UCSD-AML1 (cell line): ENCODE results near the gene PGAP3.
"Not testable (repeated sequence)": the region's sequence is repeated elsewhere in the genome, so short reads cannot be mapped to it uniquely, and the experiment has no call there.

Experiments used
- DNase-seq: peaks from one replicate; lab custom pipeline; 2025; ENCODE audit not compliant: unreplicated experiment; lab: John Stamatoyannopoulos, UW

Gene PGAP3, protein sequence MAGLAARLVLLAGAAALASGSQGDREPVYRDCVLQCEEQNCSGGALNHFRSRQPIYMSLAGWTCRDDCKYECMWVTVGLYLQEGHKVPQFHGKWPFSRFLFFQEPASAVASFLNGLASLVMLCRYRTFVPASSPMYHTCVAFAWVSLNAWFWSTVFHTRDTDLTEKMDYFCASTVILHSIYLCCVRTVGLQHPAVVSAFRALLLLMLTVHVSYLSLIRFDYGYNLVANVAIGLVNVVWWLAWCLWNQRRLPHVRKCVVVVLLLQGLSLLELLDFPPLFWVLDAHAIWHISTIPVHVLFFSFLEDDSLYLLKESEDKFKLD

DNA sequence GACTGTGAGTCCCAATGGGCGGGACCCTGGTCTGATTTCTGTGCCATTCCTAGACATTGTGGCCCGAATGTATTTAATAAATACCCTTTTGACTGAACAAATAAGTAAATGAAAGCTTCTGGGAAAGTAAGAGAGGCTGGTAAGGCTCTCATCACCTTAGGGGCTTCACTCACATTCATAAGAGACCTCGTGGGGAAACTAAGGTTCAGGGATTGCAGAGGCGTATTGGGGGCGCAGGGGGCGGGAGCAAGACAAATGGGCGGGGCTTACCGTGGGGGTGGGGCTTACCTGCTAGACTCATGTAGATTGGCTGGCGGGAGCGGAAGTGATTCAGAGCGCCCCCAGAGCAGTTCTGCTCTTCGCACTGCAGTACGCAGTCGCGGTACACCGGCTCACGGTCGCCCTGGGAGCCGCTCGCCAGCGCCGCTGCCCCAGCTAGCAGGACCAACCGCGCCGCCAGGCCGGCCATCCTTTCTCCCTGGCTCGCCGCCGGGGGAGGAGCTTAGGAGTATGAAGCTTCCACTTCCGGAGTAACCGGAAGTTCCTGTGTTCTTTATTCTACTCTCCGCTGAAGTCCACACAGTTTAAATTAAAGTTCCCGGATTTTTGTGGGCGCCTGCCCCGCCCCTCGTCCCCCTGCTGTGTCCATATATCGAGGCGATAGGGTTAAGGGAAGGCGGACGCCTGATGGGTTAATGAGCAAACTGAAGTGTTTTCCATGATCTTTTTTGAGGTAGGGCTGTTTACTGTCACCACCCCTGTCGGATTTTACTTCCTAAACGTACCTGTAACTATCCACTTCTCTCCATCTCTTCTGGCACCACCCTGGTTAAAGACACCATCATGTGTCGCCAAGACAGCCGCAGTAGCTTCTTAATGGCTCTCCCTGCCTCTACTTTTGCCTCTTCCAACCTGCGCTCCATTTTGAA, at the start of gene PGAP3:
TSS of gene PGAP3 (minus strand) at position 512 of the 929 bp plus-strand sequence. CDS start at position 469, 43 bp downstream.
- DNase-seq, result peak; percentile 92

DNA sequence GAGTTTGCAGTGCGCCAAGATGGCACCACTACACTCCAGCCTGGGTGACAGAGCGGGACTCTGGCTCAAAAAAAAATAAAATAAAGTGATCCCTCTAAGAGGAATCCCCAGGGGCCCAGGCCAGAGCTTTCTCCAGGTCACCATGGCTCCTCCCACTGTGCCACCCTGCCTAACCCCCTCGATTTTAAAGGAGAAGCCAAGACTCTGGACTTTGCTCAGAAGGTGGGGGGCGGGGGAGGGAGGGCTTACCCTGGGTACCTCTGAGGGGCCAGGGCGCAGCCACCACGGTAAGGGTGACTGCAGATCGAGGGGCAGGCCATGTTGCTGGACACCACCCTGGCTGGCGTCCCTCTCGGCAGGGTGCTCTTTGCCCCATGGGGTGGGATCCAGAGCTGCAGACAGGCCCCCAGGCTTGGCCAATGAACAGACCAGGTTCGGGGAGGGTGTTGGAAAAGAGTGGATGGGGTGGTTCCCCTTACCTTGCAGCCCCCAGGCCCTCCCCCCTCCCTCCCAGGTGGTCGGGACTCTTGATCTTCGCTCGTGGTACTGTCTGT, 49.4 kb upstream of the PGAP3 start:
- no peak for DNase-seq

DNA sequence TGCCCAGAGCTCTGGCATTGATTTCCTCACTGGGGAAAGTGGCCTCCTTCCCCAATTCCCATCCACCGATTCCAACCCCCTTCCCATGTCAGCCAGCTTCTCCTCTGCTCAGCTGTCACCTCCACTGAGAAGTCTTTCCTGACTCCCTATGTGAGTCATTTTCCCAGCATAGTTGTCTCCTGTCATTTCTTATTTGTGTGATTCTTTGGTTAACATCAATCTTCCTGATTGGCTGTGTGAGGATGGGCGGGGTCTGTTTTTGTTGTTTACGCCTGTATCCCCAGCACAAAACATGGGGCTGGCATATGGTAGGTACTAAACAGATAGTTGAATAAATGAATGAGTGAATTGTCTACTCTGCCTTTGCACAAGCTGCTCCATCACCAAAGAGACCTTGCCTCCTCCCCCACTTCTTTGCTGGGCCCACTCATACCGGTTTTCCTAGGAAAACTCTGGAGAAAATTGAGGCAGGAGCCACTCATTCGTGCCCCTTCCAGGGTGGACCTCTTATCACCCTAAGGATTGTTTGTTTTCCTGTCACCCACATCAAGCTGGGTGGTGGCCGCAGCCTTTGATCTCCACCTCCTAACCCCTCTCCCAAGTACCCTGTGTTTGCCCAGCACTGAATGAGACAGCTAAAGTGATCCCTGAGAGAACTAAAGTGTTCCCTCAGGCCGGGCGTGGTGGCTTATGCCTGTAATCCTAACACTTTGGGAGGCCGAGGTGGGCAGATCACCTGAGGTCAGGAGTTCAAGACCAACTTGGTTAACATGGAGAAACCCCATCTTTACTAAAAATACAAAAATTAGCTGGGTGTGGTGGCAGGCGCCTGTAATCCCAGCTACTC, 48.7 kb upstream of the PGAP3 start:
- DNase-seq, result no peak

DNA sequence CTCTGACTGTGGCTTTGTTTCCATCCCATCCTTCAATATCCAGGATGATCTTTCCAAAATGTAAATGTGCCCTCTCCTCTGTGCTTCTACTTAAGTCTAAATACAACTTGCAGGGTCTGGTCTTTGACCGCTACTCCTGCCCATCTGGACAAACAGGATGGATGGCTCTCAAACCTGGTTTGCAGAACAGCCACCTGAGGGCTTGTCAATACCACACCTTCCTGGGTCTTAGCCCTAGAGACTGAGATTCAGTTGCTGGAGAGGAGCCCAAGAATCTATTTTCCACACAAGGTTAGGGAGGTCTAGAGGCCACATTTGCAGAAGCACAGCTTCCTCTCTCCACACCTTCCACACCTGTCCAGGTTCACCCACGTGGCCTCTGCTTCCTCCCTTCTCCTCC, 48.0 kb upstream of the PGAP3 start:
- no peak for DNase-seq

DNA sequence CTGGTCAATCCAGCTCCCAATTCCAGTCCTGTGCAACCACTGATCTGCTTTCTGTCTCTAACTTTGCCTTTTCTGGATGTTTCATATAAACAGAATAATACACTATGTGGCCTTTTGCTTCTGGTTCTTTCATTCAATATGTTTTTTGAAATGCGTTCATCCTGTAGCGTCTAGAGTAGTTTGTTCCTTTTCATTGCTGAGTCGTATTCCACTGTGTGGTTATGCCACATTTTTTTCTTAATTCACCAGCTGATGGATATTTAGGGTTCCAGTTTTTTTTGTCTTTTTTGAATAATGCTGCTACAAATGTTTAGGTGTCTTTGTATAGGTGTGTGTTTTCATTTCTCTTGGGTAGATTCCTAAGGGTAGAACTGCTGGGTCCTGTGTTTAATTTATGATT, 44.7 kb upstream of the PGAP3 start:
- no peak for DNase-seq

DNA sequence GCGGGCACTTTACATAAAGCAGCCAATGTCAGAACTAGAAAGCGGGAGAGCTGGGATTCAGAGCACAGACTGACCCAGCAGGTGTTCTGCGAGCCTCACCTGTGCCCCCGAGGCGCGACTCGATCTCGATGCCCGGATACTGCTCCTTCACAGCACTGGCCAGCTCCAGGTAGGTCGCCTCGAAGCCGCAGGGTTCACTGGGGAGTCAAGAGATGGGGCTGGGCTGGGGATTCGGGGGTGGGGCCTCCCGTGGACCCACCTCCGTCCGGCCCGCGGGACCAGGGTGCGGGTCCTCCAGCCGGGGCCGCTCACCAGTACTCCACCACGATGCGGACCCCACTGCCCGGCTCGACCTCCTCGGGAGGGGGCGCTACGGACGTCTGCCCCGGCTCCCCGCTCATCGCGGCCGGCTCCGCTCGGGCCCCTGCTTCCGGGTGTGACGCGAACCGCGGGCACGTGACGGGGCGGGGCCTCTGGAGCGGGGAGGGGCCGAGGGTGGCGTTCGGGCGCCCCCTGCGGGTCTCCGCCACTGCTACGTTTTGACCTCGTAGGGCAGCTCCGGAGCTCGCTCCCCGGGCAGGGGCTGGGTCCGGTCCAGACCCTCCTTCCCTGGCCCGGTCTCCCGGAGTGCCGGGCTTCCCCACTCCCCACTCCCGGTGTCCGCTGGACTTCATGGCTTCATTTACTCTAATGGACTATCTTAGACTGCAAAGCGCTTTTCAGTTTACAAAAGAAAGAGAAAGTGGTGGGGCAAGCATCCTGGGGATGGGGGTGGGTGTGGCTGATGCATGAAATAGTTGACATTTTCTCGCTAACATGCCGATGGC, 42.5 kb upstream of the PGAP3 start, which contains the start of gene MIEN1:
TSS of gene MIEN1 (minus strand) at position 438 of the 827 bp plus-strand sequence. CDS start at position 401, 37 bp downstream.
- peak; percentile 93 for DNase-seq

DNA sequence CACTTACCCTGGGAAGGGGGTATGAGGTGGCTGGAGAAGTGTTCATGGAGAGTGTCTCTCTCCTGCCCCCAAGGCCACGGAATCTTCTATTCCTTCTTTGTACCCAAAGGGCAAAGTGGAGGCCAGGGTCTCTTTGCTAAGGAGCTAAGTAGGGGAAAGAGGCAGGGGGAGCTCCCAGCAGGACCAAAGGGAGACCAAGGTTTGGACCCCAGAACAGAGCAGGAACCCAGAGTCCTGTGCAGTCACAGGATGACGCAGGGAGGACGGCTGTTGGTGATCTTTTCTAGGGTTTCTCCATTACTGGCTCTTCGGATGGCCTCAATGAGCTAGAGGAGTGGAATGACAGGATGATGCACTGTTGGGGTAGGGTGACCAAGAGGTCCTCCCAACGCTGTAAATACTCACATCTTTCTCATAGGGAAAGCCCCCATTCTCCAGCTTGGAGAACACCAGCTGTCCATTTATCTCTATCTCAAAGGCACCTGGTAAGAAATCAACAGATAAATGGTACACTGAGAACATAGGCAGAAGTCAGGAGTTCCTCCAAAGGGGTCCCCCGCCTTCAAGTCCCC, 41.5 kb upstream of the PGAP3 start:
- DNase-seq, result no peak

DNA sequence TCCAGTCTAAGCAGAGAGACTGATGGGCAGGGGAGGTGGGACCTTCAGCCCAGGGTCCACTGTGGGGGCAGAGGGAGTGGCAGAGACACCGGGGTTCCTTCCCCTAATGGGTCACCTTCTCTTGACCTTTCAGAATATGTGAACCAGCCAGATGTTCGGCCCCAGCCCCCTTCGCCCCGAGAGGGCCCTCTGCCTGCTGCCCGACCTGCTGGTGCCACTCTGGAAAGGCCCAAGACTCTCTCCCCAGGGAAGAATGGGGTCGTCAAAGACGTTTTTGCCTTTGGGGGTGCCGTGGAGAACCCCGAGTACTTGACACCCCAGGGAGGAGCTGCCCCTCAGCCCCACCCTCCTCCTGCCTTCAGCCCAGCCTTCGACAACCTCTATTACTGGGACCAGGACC, 39.7 kb upstream of the PGAP3 start:
- no peak for DNase-seq

DNA sequence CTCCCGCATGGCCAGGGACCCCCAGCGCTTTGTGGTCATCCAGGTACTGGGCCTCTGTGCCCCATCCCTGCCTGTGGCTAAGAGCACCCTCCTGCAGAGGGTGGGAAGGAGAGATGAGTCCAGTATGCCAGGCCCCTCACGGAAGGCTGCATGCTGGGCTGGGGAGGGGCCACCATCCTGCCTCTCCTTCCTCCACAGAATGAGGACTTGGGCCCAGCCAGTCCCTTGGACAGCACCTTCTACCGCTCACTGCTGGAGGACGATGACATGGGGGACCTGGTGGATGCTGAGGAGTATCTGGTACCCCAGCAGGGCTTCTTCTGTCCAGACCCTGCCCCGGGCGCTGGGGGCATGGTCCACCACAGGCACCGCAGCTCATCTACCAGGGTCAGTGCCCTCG, 38.8 kb upstream of the PGAP3 start:
- no peak for DNase-seq

DNA sequence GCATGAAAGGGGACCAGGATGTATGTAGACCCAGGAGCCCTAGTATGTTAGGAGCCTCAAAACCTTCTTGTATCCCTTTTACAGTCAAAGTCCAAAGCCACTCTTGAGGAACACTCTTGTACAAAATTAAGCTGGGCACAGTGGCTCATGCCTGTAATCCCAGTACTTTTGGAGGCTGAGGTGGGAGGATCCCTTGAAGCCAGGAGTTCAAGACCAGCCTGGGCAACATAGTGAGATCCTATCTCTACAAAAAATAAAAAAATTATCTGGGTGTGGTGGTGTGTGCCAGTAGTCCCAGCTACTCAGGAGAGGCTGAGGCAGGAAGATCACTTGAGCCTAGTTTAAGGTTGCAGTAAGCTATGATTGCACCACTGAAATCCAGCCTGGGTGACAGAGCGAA, 38.1 kb upstream of the PGAP3 start:
- DNase-seq, result not testable (repeated sequence)

DNA sequence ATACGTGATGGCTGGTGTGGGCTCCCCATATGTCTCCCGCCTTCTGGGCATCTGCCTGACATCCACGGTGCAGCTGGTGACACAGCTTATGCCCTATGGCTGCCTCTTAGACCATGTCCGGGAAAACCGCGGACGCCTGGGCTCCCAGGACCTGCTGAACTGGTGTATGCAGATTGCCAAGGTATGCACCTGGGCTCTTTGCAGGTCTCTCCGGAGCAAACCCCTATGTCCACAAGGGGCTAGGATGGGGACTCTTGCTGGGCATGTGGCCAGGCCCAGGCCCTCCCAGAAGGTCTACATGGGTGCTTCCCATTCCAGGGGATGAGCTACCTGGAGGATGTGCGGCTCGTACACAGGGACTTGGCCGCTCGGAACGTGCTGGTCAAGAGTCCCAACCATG, 36.9 kb upstream of the PGAP3 start:
- DNase-seq, result no peak

DNA sequence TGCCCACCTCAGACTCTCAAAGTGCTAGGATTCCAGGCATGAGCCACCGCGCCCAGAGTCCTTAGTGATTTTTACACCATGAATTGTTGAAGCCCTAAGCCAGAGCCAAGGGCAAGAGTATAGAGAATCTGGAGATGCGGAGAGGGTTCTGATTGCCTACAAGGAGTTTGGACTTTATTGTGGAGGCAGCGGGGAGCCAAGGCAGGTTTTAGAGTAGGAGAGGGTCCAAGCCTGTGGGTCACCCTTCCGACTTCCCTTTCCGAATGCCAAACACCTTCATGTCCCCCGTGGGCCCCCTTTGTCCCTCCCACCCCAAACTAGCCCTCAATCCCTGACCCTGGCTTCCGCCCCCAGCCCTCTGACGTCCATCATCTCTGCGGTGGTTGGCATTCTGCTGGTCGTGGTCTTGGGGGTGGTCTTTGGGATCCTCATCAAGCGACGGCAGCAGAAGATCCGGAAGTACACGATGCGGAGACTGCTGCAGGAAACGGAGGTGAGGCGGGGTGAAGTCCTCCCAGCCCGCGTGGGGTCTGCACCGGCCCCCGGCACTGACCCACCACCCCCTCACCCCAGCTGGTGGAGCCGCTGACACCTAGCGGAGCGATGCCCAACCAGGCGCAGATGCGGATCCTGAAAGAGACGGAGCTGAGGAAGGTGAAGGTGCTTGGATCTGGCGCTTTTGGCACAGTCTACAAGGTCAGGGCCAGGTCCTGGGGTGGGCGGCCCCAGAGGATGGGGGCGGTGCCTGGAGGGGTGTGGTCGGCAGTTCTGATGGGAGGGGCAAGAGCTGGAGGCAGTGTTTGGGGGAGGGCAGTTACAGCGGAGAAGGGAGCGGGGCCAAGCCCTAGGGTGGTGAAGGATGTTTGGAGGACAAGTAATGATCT, 35.4 kb upstream of the PGAP3 start:
- no peak for DNase-seq

DNA sequence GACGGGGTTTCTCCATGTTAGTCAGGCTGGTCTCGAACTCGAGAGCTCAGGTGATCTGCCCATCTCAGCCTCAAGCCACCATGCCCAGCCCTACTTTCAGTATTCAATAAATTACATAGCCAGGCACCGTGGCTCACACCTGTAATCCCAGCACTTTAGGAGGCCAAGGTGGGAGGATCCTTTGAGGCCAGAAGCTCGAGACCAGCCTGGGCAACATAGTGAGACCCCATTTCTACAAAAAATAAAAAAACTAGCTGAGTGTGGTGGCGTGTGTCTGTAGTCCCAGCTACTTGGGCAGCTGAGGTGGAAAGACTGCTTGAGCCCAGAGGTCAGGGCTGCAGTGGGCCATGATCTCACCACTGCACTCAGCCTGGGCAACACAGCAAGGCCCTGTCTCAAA, 34.2 kb upstream of the PGAP3 start:
- DNase-seq, result no peak

DNA sequence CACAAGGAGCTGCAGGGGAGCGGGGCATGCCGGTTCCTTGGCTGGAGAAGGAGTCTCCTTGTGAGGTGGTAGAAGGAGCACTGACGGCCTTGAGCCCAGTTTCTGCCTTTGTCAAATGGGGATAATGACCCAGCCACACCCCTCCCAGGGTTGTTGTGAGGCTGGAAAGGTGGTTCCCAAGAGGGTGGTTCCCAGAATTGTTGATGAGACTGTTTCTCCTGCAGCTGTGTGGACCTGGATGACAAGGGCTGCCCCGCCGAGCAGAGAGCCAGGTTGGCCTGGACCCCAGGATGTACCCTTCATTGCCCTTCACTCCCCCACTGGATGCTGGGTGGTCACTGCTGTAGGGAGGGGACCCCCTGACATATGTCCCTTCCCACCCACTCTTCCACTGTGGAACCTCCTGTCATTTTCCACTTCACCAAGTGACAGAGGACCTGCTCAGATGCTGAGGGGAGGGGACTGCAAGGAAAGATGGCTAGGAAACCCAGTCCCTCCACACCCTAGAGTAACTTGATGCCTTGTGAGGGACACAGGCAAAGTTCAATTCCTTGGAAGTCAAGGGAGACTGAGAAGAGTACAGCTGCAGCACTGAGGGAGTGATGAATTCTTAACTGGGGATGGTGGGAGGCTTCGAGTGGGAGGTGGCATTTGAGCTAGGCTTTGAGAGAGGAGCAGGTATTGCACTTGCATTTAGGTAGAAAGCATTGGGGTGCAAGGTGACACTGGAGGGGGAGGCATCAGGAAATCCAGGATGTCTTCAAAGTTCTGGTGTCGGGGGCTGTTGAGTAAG, 31.9 kb upstream of the PGAP3 start:
- no peak for DNase-seq

DNA sequence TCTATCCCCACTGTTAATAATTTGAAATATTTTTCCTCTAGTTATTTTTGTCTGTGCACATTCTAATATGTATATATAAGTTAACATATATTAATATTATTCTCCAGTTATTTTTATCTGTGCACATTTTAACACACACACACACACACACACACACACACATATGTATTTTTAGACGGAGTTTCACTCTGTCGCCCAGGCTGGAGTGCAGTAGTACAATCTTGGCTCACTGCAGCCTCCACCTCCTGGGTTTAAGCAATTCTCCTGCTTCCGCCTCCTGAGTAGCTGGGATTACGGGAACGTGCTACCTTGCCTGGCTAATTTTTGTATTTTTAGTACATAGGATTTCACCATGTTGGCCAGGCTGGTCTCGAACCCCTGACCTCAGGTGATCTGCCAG, 29.8 kb upstream of the PGAP3 start:
- no peak for DNase-seq

DNA sequence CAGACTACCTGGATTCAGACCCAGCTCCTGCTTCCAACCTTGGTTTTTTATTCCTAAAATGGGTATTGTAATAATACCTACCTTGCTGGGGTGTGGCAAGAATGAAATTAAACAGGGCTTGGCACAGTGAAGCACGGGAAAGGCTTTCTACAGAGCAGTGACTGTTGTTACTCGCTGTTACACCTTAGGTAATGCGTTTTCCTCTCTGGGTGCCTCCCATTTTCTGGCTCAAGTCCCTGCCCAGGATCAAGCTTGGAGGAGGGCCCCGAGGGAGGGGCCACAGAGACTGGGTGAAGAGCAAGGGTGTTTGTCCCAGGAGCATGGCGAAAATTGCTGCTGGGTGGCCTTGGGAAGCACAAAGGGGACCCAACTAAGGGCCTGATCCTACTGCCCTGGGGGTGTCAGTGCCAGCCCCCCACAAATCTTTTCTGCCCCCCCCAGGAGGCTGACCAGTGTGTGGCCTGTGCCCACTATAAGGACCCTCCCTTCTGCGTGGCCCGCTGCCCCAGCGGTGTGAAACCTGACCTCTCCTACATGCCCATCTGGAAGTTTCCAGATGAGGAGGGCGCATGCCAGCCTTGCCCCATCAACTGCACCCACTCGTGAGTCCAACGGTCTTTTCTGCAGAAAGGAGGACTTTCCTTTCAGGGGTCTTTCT, 29.2 kb upstream of the PGAP3 start:
- no peak for DNase-seq

DNA sequence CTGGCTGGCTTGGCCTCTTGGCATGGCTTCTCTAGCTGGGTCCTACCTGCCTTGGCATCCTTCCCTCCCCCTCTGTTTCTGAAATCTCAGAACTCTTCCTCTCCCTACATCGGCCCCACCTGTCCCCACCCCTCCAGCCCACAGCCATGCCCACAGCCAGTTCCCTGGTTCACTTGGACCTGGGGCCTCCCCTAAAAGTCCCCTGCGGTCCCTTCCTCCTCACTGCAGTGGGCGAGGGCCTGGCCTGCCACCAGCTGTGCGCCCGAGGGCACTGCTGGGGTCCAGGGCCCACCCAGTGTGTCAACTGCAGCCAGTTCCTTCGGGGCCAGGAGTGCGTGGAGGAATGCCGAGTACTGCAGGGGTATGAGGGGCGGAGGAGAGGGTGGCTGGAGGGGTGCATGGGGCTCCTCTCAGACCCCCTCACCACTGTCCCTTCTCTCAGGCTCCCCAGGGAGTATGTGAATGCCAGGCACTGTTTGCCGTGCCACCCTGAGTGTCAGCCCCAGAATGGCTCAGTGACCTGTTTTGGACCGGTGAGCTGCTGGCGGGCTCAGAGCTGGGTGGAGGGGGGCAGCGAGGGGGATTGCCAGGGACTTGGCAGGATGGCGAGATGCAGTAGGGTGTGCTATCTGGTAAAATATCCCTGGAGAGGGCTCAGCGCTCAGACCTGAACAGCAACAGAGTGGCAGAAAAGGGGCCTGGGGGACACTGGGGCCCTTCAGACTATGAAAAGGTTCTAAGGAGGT, 28.4 kb upstream of the PGAP3 start:
- DNase-seq, result no peak
